8988T (cell line): ENCODE measurements around the gene THAP11.
"Not testable (repeated sequence)": the region's sequence is repeated elsewhere in the genome, so short reads cannot be mapped to it uniquely, and the experiment has no call there.

ENCODE experiments used
- DNase-seq: peaks from one replicate; pipeline ENCODE4 v3.0.0; 2011

The THAP11 gene

GRCh38 chr16:67841816-67842508 lies at the start of gene THAP11:
TSS of gene THAP11 (plus strand) at chr16:67842320. CDS start at chr16:67842555, 235 bp downstream.
- peak; percentile 98 for DNase-seq

DNA sequence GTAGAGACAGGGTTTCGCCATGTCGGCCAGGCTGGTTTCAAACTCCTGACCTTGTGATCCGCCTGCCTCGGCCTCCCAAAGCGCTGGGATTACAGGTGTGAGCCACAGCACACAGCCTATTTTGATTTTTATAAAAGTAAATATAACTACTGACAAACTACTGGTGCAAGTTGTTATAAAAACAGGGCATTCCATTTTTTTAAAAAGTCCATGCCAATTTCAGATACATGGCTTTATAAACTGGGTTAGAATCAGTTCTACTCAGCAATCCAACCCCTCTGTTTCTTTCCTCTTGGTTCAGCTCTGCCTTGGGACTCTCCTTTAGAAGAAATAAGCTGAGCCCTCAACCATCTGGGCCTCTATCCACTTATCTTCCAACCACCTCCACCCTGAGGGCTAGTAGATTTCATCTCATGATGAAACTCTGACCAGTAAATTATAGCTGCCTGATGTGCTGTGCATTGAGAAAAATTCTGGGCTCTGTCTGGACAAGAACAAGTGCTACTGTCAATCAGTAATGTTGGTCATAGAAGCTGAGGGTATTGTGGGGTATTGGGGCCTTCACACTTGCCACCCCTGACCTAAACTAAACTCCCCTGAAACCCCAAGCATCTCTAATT lies 45.9 kb upstream of the THAP11 start:
- no peak for DNase-seq

GRCh38 chr16:67800338-67800926 lies 41.7 kb upstream of the THAP11 start:
- DNase-seq = no peak

DNA sequence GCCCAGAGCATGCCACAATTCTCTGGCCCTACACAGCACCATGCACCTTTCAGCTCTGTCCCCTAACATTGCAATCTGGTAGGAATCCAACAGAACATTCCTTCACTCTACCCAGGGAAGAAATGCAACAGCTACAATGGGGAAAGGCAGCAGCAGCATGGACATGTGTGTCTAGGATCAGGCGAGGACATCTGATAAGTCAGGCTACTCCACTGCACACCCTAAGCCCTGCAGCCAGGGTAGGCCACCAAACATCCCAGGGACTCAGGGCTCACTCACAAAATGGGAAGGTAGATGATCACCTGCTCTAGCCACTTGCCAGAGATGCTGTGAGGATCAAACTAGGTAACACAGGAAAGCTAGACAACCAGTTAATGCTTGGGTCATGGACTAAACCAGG lies 40.9 kb upstream of the THAP11 start:
- no peak for DNase-seq

DNA sequence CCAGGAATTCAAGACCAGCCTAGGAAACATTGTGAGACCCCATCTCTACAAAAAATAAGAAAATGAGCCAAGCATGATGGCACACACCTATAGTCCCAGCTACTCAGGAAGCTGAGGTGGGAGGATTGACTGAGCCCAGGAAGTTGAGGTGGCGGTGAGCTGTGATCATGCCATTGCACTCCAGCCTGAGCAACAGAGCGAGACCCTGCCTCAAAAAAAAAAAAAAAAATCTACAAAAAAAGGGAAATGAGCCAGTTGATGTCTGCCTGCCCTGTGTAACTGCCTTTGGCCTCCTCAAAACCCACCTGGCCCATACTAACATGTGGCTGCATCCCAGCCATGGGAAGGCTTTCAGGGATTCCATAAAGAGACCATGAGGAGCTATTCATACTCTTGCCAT lies 40.2 kb upstream of the THAP11 start:
- DNase-seq = no peak

DNA sequence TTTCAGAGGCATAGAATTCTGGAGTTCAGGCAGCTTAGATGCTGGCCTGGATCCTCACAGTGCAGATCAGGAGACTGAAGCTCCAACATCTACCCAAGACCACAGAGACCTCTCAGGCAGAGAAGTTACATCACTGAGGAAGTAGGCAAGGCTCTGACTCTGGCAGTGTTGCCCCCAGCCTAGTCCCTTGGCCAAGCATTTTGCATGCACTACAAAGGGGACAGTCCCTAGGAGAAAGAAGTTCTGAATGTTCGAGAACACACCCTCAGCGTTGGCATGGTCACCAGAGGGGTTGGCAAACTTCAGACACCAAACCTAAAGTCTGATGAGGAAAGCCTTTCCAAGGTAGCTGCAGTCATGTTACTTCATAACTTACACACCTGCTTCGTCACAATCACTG lies 38.2 kb upstream of the THAP11 start:
- DNase-seq = no peak

DNA sequence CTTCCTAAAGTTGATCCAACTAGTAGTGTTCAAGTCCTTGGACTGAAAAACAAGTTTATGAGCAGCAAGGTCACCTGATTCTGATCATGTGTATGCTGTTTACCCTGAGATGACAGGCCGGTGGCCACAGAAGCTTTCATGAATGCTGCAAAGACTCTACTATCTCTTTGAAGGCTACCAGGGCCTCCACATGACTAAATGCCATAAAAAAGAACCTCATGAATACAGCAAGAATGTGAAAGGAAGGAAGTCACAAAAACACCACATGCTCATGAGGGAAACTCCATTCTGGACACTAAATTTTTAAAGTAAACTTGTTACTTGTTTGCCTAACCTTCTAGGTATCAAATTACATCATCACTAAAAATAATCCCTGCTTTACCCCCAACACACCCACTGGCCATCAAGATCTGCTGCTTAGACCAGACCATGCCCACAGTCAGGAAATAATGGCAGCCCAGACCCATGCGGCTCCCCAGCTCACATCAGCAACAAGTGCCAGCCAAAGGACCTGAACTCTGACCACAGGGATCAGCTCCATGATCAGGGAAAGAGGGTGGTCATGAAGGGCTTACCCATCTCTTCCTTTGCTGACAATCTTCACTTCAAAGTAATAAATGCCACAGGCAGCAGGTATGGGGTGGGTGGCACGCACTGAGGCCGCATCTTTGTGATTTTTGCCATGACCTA lies 37.1 kb upstream of the THAP11 start:
- DNase-seq = no peak

GRCh38 chr16:67805718-67806427 lies 36.2 kb upstream of the THAP11 start:
- DNase-seq = no peak

GRCh38 chr16:67806428-67807147 lies 35.5 kb upstream of the THAP11 start, which contains the start of the genes RANBP10 and TSNAXIP1:
TSS of gene RANBP10 (minus strand) at chr16:67806560. CDS start at chr16:67806536, 24 bp downstream.
TSS of gene TSNAXIP1 (plus strand) at chr16:67806889. CDS start at chr16:67807150, 261 bp downstream.
- DNase-seq = peak; percentile 94

DNA sequence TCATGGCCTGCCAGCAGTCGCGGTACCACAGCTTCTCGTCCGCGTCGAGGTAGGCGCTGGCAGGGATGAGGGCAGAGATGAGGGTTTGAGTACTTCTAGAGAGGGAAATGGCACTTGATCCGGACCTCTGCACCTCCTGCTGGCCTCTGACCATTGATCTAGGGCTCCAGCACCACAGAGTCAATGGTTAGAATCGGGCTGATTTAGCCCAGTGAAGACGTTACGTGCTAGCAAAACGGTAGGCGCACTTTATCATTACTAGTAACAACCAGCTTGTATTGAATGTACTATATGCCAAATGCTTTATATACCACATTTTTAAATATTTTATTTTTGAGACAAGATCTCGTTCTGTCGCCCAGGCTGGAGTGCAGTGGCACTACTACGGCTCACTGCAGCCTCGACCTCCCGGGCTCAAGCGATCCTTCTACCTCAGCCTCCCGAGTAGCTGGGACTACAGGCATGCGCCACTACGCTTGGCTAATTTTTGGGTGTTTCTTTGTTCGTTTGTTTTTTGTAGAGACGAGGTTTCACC lies 34.9 kb upstream of the THAP11 start:
- no peak for DNase-seq

GRCh38 chr16:67811899-67812298 lies 30.2 kb upstream of the THAP11 start:
- DNase-seq = no peak

DNA sequence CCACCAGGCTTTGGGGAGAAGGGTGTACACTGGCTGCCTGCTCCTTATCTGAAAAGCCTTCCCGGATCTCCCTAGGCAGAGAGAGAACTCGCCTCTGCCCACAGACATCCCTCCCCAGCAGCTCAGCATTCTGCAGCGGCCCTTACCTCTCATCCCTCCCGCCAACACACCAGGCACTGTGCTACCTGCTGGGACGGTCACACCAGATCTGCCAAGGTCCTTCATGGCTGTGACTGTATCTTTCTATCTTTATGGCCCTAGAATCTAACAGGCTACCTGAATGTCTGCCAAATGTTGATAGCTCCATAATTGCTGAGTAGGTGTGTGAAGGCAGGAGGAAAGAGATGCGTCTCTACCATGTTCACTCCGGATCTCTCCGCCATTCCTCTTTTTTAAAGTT lies 27.6 kb upstream of the THAP11 start:
- DNase-seq = no peak

GRCh38 chr16:67820608-67821259 lies 21.4 kb upstream of the THAP11 start:
- DNase-seq = no peak

GRCh38 chr16:67822511-67822910 lies 19.6 kb upstream of the THAP11 start:
- DNase-seq = no peak

GRCh38 chr16:67825119-67825518 lies 17.0 kb upstream of the THAP11 start:
- DNase-seq = no peak

DNA sequence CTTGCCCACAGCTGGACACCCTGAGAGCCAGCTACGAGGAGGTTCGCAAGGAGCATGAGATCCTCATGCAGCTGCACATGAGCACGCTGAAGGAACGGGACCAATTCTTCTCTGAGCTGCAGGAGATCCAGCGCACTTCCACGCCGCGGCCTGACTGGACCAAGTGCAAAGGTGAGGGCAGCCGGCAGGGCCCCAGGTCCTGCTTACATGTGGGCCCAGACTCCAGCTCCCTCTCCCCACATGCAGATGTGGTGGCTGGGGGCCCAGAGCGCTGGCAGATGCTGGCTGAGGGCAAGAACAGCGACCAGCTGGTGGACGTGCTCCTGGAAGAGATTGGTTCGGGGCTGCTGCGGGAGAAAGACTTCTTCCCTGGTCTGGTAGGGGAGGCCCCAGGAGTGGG lies 16.2 kb upstream of the THAP11 start:
- DNase-seq = no peak

DNA sequence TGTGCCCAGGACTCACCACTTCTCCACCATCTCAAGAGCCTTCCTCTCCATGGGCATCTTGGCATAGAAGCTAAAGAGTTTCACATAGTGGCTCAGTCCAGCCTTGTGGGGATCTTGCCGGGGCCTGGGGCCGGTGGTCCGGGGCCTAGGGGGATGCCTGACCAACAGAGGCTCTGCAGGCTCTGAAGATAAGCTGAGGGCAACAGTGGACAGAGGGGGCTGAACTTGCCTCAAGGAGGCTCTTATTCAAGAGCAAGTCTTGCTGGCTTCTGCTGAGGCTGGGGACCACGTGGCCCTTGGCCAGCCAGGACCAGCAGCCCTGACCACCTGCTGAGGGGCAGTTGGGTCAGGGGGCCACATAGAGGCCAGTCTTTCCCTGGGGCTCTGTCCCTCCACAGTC lies 13.5 kb upstream of the THAP11 start:
- peak; percentile 5 for DNase-seq

DNA sequence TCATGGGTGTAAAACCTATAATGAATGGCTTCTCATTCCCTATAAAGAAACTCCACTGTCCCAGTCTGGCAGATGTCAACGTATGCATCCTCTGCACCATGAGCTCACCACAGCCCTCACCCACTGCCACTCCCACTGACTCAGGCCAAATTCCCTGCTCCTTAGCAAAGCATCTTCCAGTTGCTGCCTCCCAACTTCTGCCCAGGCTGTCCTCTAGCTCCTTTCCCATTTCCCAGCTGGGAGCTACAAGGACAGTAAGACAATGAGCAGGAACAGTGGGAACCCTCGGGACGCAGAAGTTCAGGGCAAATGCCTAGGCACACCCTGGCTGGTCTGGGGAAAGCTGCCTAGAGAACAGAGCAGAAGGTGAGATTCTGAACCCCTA lies 9.1 kb upstream of the THAP11 start:
- peak; percentile 64 for DNase-seq

DNA sequence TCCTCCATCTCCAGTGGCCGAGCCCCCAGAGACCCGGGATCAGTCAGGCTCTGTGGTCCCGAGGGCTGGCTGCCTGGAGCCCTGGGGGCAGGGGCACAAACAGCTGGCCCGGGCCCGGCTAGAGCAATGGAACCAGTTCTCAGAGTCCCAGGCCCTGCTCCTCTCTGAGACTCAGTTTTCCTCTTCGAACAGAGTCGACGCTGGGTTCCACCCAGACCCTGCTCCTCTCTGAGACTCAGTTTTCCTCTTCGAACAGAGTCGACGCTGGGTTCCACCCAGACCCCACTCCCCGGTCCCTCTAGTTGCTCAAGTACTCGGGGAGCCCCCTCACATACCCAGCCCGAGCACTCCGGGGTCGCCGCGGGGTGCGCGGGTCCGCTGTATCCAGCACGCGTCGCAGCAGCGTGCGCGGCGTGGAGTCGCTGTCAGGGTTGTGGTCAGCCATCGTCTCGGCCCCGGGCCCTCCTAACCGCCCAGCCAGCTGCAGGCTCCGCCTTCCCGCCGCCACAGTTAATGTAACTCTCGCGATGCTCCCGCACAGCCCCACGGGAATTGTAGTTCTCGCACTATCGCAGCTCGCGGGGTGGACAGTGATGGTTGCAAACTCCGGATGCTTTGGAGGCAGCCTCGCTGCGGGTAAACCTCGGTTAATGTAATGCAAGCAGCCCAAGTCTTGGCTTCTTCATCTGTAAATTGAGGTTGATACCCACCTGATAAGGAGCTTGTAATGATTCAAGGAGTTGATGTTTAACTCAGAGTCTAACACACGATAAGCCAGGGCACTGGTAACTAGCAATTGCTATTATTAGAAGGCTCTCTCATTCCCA lies 8.5 kb upstream of the THAP11 start:
- DNase-seq = peak; percentile 99

DNA sequence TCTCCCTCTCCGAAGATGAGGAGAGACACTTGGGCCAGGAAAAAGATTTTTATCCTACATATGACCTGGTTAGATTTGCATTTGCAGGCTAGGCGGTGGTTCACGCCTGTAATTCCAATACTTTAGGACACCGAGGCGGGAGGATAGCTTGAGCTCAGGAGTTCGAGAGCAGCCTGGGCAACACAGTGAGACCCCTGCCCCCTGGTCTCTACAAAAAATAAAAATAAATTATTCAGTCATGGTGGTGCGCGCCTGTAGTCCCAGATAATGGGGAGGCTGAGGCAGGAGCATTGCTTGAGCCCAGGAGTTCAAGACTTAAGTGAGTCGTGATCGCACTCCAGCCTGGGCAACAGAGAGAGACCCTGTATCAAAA lies 7.9 kb upstream of the THAP11 start:
- no peak for DNase-seq

DNA sequence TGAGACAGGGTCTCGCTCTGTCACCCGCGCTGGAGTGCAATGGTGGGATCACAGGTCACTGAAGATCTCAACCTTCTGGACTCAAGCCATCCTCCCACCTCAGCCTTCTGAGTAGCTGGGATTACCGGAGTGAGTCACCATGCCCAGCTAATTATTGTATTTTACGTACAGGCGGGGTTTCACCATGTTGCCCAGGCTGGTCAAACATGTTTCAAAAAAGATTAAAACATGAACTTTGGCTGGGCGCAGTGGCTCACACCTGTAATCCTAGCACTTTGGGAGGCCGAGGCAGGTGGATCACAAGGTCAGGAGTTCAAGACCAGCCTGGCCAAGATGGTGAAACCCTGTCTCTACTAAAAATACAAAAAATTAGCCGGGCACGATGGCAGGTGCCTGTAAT lies 4.9 kb upstream of the THAP11 start:
- DNase-seq = not testable (repeated sequence)
